Caco-2 (cell line): ENCODE measurements around the gene CATSPER3. TPM values are rescaled to one million over a fixed set of nuclear protein-coding genes. Genes with fewer than 3 reads are reported as not detected.
A peak's percentile ranks its signal among the peaks of the same experiment; 100 is the strongest.

ENCODE experiments used
- BruUV-seq: library from RNA; stranded (reverse); fragments of 400-500 nt; replicated peaks from 2 replicates; lab custom pipeline; 2021; lab: Mats Ljungman, UMichigan
- CTCF ChIA-PET: fragments of 300-600 bp; sonication (Branson Sonifier 250); formaldehyde crosslinking; loops from one replicate; lab custom pipeline; 2022; ENCODE audit warnings: antibody characterized with exemption; lab: Charles Lee
- POLR2A ChIA-PET: fragments of 300-600 bp; sonication (Branson Sonifier 250); formaldehyde crosslinking; loops from one replicate; lab custom pipeline; 2022; ENCODE audit warnings: antibody characterized with exemption; lab: Charles Lee
- DNase-seq, 2 experiments: peaks; one replicate each; pipeline versions ENCODE4 v3.0.0 to v3.0.0-alpha.2; 2020 to 2022
- H3K27me3 ChIP-seq: replicated peaks from 2 replicates; pipeline ENCODE4 v1.6.0; 2011; ENCODE audit warnings: low read length; ENCODE audit not compliant: control insufficient read depth, insufficient read depth
- H3K36me3 ChIP-seq: 2 replicates; pipeline ENCODE4 v1.5.1; 2011; ENCODE audit warnings: low read length; ENCODE audit not compliant: control insufficient read depth, insufficient read depth
- H3K4me1 ChIP-seq: fragments of 250-450 bp; sonication (Bioruptor Pico); 2 replicates; pipeline ENCODE4 v1.5.1; 2020; ENCODE audit warnings: mild to moderate bottlenecking
- H3K4me3 ChIP-seq: 2 replicates; pipeline ENCODE4 v1.5.1; 2011; ENCODE audit warnings: low read depth, mild to moderate bottlenecking, control low read depth, low read length
- H3K9me3 ChIP-seq: fragments of 250-450 bp; sonication (Bioruptor Pico); 2 replicates; pipeline ENCODE4 v1.5.1; 2020; ENCODE audit warnings: mild to moderate bottlenecking, moderate library complexity
- H3K27ac Mint-ChIP-seq: one replicate; pipeline ENCODE4 v1.8.0; 2022; ENCODE audit warnings: mixed read lengths; ENCODE audit not compliant: unreplicated experiment
- H3K27me3 Mint-ChIP-seq: one replicate; pipeline ENCODE4 v1.8.0; 2022; ENCODE audit warnings: mixed read lengths; ENCODE audit not compliant: insufficient read depth, unreplicated experiment
- H3K36me3 Mint-ChIP-seq: one replicate; pipeline ENCODE4 v1.8.0; 2022; ENCODE audit warnings: mild to moderate bottlenecking, mixed read lengths; ENCODE audit not compliant: insufficient read depth, unreplicated experiment
- H3K4me1 Mint-ChIP-seq: one replicate; pipeline ENCODE4 v1.8.0; 2022; ENCODE audit warnings: low read depth, mixed read lengths; ENCODE audit not compliant: unreplicated experiment
- H3K4me3 Mint-ChIP-seq: one replicate; pipeline ENCODE4 v1.8.0; 2022; ENCODE audit warnings: mild to moderate bottlenecking, moderate library complexity, mixed read lengths; ENCODE audit not compliant: unreplicated experiment
- H3K9me3 Mint-ChIP-seq: one replicate; pipeline ENCODE4 v1.8.0; 2022; ENCODE audit warnings: mixed read lengths; ENCODE audit not compliant: unreplicated experiment
- intact Hi-C: fragments of 100-400 bp; cut with micrococcal nuclease; formaldehyde crosslinking; loops from one replicate; pipeline ENCODE4 v1.10.0; 2022; ENCODE audit not compliant: unreplicated experiment
- total RNA-seq: library from RNA; stranded (reverse); gene quantifications from 2 replicates; pipeline ENCODE4 v1.2.3, GENCODE V29; 2022
- TF ChIP-seq, protein P1 (sequence below), 2 experiments: fragments of 200-600 bp in 1 of 2; IDR thresholded peaks; 1 replicate in 1 of 2; 2 replicates in 1 of 2; pipeline versions ENCODE4 v1.5.1 to v1.8.0; 2011 to 2022; ENCODE audit warnings: antibody characterized with exemption in 1 of 2, control low read depth in 1 of 2, inconsistent platforms in 1 of 2, low read depth in 1 of 2, low read length in 1 of 2, mild to moderate bottlenecking in 1 of 2, moderate library complexity in 1 of 2; ENCODE audit not compliant: insufficient read depth in 1 of 2, severe bottlenecking in 1 of 2, unreplicated experiment in 1 of 2

The CATSPER3 gene
- total RNA-seq, 1 experiment from 2014 or later = 0.61 TPM

- Mint-ChIP-seq H3K27ac (no peak overlapping the region), H3K27me3 (no peaks in the 10 kb centered on the region), H3K4me3 (no peak overlapping the region), H3K36me3 (peaks cover 45% of the 10 kb centered on the region), H3K4me1 (peaks cover 4% of the 10 kb centered on the region), H3K9me3 (no peaks in the 10 kb centered on the region)
- BruUV-seq = no TSS peak
- H3K27me3 ChIP-seq = no peaks in the 10 kb centered on the region
- CTCF ChIA-PET = no interaction called here
- TF ChIP-seq, protein P1, sequence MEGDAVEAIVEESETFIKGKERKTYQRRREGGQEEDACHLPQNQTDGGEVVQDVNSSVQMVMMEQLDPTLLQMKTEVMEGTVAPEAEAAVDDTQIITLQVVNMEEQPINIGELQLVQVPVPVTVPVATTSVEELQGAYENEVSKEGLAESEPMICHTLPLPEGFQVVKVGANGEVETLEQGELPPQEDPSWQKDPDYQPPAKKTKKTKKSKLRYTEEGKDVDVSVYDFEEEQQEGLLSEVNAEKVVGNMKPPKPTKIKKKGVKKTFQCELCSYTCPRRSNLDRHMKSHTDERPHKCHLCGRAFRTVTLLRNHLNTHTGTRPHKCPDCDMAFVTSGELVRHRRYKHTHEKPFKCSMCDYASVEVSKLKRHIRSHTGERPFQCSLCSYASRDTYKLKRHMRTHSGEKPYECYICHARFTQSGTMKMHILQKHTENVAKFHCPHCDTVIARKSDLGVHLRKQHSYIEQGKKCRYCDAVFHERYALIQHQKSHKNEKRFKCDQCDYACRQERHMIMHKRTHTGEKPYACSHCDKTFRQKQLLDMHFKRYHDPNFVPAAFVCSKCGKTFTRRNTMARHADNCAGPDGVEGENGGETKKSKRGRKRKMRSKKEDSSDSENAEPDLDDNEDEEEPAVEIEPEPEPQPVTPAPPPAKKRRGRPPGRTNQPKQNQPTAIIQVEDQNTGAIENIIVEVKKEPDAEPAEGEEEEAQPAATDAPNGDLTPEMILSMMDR (IDR thresholded peaks at IDR 0.05; ENCODE audit: insufficient read depth in 1 of 2, low read depth in 1 of 2, low read length in 1 of 2, severe bottlenecking in 1 of 2, unreplicated experiment in 1 of 2) = no peak
- POLR2A ChIA-PET = no interaction called here
- no peaks in the 10 kb centered on the region; the same call in 1 of the 2 replicates for H3K36me3 ChIP-seq
- peak in 1 of 2 experiments; percentile 23 for DNase-seq
- intact Hi-C loops = no loop called here
- no peaks in the 10 kb centered on the region; the same call in 1 of the 2 replicates for H3K4me1 ChIP-seq
- H3K9me3 ChIP-seq = no peaks in the 10 kb centered on the region
- H3K4me3 ChIP-seq = no peak overlapping the region
Observed at GRCh38 chr5:135020111-135020895, 52.6 kb downstream of the CATSPER3 start.

DNA sequence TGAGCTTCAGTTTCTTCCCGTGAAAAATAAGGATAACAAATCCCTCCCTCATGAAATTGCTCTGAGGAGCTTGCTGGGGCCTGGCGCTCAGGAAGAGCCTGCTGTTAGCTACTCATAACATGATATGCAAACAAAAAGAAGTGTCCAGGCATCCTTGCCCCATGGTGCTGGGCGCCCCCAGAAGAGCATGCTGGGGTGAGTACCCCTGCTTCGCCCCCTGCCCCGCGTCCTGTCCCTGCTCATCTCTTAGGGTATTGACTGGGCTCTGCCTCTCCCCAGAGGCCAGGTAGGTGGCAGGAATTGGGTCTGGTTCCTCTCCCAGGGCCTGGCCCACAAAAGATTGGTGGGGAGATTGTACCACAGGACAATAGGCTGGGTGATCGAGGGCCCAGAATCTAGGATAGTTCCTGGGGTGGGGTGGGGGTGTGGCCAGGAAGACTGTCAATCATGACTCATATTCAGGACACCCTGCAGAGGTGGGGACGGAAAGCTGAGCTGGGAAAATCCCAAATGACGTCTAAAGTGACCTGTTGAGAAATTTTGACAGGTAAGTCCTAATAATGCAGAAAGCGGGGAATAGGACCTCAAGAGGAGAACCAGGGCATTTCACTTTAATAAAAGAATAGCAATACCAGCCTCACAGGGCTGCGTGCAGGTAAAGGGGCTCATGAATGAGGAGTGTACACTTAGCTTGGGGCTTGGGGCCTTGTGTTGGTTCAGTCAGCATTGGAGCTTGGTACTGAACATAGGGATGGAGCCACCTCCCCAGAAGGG lies 57.4 kb downstream of the CATSPER3 start:
- TF ChIP-seq, protein P1 (IDR thresholded peaks at IDR 0.05; ENCODE audit: insufficient read depth in 1 of 2, low read depth in 1 of 2, low read length in 1 of 2, severe bottlenecking in 1 of 2, unreplicated experiment in 1 of 2) = no peak
- Mint-ChIP-seq H3K27me3 (no peaks in the 10 kb centered on the region), H3K9me3 (peaks cover 12% of the 10 kb centered on the region), H3K27ac (no peak overlapping the region), H3K4me1 (peaks cover 32% of the 10 kb centered on the region), H3K4me3 (no peak overlapping the region), H3K36me3 (peaks cover 65% of the 10 kb centered on the region)
- H3K9me3 ChIP-seq = no peaks in the 10 kb centered on the region
- POLR2A ChIA-PET = interaction anchor here (1.1 kb wide), 1 partner anchor 8 kb away, joined by 3 read pairs; no protein-coding TSS in a partner anchor
- no peaks in the 10 kb centered on the region for H3K27me3 ChIP-seq
- H3K36me3 ChIP-seq = peaks cover 3% of the 10 kb centered on the region
- H3K4me1 ChIP-seq = peaks cover 23% of the 10 kb centered on the region
- CTCF ChIA-PET = interaction anchor here (0.5 to 1.1 kb wide), 2 partner anchors 9 to 166 kb away, joined by 3 read pairs; partner anchors contain the start of gene PITX1
- DNase-seq = peak; percentile 32 to 38
- BruUV-seq = no TSS peak
- no peak overlapping the region for H3K4me3 ChIP-seq
- intact Hi-C loops = loop anchor here (2.0 kb wide), 1 partner anchor 162 kb away; no protein-coding TSS in a partner anchor
